Neuronal stem cell (in vitro differentiated cells): ENCODE data around the gene TMCO4.
A peak's percentile ranks its signal among the peaks of the same experiment; 100 is the strongest.

Experiments
- DNase-seq: peaks from one replicate; pipeline ENCODE4 v3.0.0-alpha.2; 2013; ENCODE audit warnings: low spot score
- H2AFZ ChIP-seq: one replicate; pipeline ENCODE4 v1.6.1; 2013; ENCODE audit warnings: mild to moderate bottlenecking, low read length, inconsistent platforms
- H2AK5ac ChIP-seq: 2 replicates; pipeline ENCODE4 v1.6.1; 2013; ENCODE audit warnings: low read depth, mild to moderate bottlenecking, inconsistent platforms, low read length, moderate library complexity, mixed read lengths
- H2BK120ac ChIP-seq: 2 replicates; pipeline ENCODE4 v1.6.1; 2013; ENCODE audit warnings: low read depth, mild to moderate bottlenecking, inconsistent platforms, low read length, moderate library complexity, mixed read lengths
- H2BK12ac ChIP-seq: one replicate; pipeline ENCODE4 v1.6.1; 2013; ENCODE audit warnings: low read length, inconsistent platforms
- H2BK15ac ChIP-seq: 2 replicates; pipeline ENCODE4 v1.6.1; 2013; ENCODE audit warnings: mild to moderate bottlenecking, low read length, inconsistent platforms, mixed read lengths
- H2BK5ac ChIP-seq: one replicate; pipeline ENCODE4 v1.6.1; 2013; ENCODE audit warnings: inconsistent platforms, mild to moderate bottlenecking, low read length, moderate library complexity
- H3K14ac ChIP-seq: one replicate; pipeline ENCODE4 v1.6.1; 2013; ENCODE audit warnings: low read length, inconsistent platforms
- H3K18ac ChIP-seq: 2 replicates; pipeline ENCODE4 v1.6.1; 2013; ENCODE audit warnings: low read length, inconsistent platforms
- H3K23ac ChIP-seq: 2 replicates; pipeline ENCODE4 v1.6.1; 2013; ENCODE audit warnings: low read depth, mild to moderate bottlenecking, mixed read lengths, low read length, inconsistent platforms; ENCODE audit not compliant: poor library complexity
- H3K27ac ChIP-seq: replicated peaks from 3 replicates; pipeline ENCODE4 v1.5.1; 2013; ENCODE audit warnings: low read length, inconsistent platforms
- H3K27me3 ChIP-seq, 3 experiments: 2 replicates each; pipeline ENCODE4 v1.6.1; 2013; ENCODE audit warnings: low read length in 3 of 3, mild to moderate bottlenecking in 2 of 3, inconsistent platforms in 1 of 3, low read depth in 1 of 3, mixed read lengths in 1 of 3, moderate library complexity in 1 of 3; ENCODE audit not compliant: control insufficient read depth in 3 of 3, insufficient read depth in 3 of 3
- H3K36me3 ChIP-seq, 2 donors: replicated peaks in 1 of 2; 2 replicates each; pipeline ENCODE4 v1.6.1; 2013; ENCODE audit warnings: low read length in 2 of 2; ENCODE audit not compliant: control insufficient read depth in 2 of 2, insufficient read depth in 2 of 2
- H3K4ac ChIP-seq: 2 replicates; pipeline ENCODE4 v1.6.1; 2013; ENCODE audit warnings: inconsistent platforms, mild to moderate bottlenecking, low read length, moderate library complexity
- H3K4me1 ChIP-seq, 2 donors: 1 replicate in 1 of 2; 2 replicates in 1 of 2; pipeline ENCODE4 v1.6.1; 2013; ENCODE audit warnings: low read length in 2 of 2, low read depth in 1 of 2; ENCODE audit not compliant: control insufficient read depth in 2 of 2, insufficient read depth in 1 of 2
- H3K4me2 ChIP-seq: one replicate; pipeline ENCODE4 v1.6.1; 2013; ENCODE audit warnings: mild to moderate bottlenecking, low read length, inconsistent platforms; ENCODE audit not compliant: insufficient read depth, poor library complexity, severe bottlenecking
- H3K4me3 ChIP-seq, 2 donors: 2 replicates each; pipeline ENCODE4 v1.5.1; 2013; ENCODE audit warnings: low read length in 2 of 2, mild to moderate bottlenecking in 2 of 2, inconsistent platforms in 1 of 2, moderate library complexity in 1 of 2
- H3K79me1 ChIP-seq: one replicate; pipeline ENCODE4 v1.6.1; 2013; ENCODE audit warnings: low read depth, mild to moderate bottlenecking, inconsistent platforms, low read length, moderate library complexity
- H3K9ac ChIP-seq: one replicate; pipeline ENCODE4 v1.6.1; 2013; ENCODE audit warnings: mild to moderate bottlenecking, low read depth, low read length, inconsistent platforms; ENCODE audit not compliant: poor library complexity
- H3K9me3 ChIP-seq, 2 donors: replicated peaks in 1 of 2; 2 replicates each; pipeline versions ENCODE3 to v1.6.1; 2013; ENCODE audit warnings: low read length in 2 of 2, mild to moderate bottlenecking in 2 of 2, inconsistent platforms in 1 of 2, low read depth in 1 of 2, mixed read lengths in 1 of 2, moderate library complexity in 1 of 2; ENCODE audit not compliant: control insufficient read depth in 2 of 2, insufficient read depth in 1 of 2
- H4K8ac ChIP-seq: one replicate; pipeline ENCODE4 v1.6.1; 2013; ENCODE audit warnings: low read depth, mild to moderate bottlenecking, inconsistent platforms, low read length, moderate library complexity
- H4K91ac ChIP-seq: one replicate; pipeline ENCODE4 v1.6.1; 2013; ENCODE audit warnings: low read length, low read depth, mild to moderate bottlenecking, inconsistent platforms; ENCODE audit not compliant: poor library complexity
- WGBS, 2 donors: extraction: QIAGEN DNeasy Blood & Tissue Kit; methylation state at CpG; one replicate each; pipeline ENCODE4 v1.1.7; 2013; ENCODE audit warnings: missing lambda C conversion rate in 2 of 2, mixed read lengths in 1 of 2; ENCODE audit not compliant: insufficient read length in 2 of 2, insufficient replicate concordance in 1 of 2; ENCODE audit errors: extremely low coverage in 2 of 2; 5-methylcytosine and 5-hydroxymethylcytosine counted together

The TMCO4 gene

GRCh38 chr1:19662313-19662712 lies 137.4 kb downstream of the TMCO4 start:
- Histone ChIP-seq H3K4me2 (no peak overlapping the region), H2BK15ac (no peak overlapping the region), H3K27me3 (peaks cover 20 to 54% (median 42%) of the 10 kb centered on the region in 3 experiments), H3K36me3 (no peaks in the 10 kb centered on the region), H3K9me3 (peaks cover 0 to 2% of the 10 kb centered on the region in 2 donors), H3K4ac (no peak overlapping the region), H3K79me1 (peaks cover 2% of the 10 kb centered on the region), H3K23ac (no peak overlapping the region), H3K4me1 (peaks cover 0 to 8% of the 10 kb centered on the region in 2 donors), H3K9ac (no peak overlapping the region), H2BK120ac (no peak overlapping the region), H3K14ac (no peak overlapping the region), H4K91ac (no peak overlapping the region), H4K8ac (no peak overlapping the region), H3K27ac (no peak overlapping the region), H2BK5ac (no peak overlapping the region), H3K18ac (no peak overlapping the region), H2BK12ac (no peak overlapping the region), H2AFZ (no peak overlapping the region), H3K4me3 (no peak overlapping the region), H2AK5ac (no peak overlapping the region)
- no CpG with 5 or more reads among the region's 3 CpGs for WGBS, 2 donors
- no peak for DNase-seq

- Histone ChIP-seq H3K18ac (no peak overlapping the region), H3K27me3 (peaks cover 20 to 49% (median 38%) of the 10 kb centered on the region in 3 experiments), H2BK120ac (no peak overlapping the region), H4K91ac (no peak overlapping the region), H3K9me3 (peaks cover 0 to 2% of the 10 kb centered on the region in 2 donors), H3K4me2 (no peak overlapping the region), H2BK5ac (no peak overlapping the region), H3K4ac (no peak overlapping the region), H4K8ac (no peak overlapping the region), H3K36me3 (no peaks in the 10 kb centered on the region), H3K4me3 (no peak overlapping the region), H2BK12ac (no peak overlapping the region), H3K27ac (no peak overlapping the region), H3K14ac (no peak overlapping the region), H3K79me1 (peaks cover 2% of the 10 kb centered on the region), H3K9ac (no peak overlapping the region), H2AFZ (no peak overlapping the region), H2AK5ac (no peak overlapping the region), H3K23ac (no peak overlapping the region), H3K4me1 (peaks cover 0 to 12% of the 10 kb centered on the region in 2 donors), H2BK15ac (no peak overlapping the region)
- WGBS, 2 donors = no CpG with 5 or more reads among the region's 9 CpGs
- no peak for DNase-seq
These were observed 137.9 kb downstream of the TMCO4 start for GRCh38 chr1:19661721-19662228.

GRCh38 chr1:19658186-19658585 lies 141.5 kb downstream of the TMCO4 start:
- no peak overlapping the region for H2BK12ac ChIP-seq
- no peak overlapping the region for H3K4ac ChIP-seq
- peak overlapping the region; percentile 46 for H3K23ac ChIP-seq
- H2AK5ac ChIP-seq = peak overlapping the region; percentile 26
- WGBS, 2 donors = no CpG with 5 or more reads among the region's 13 CpGs
- peaks cover 0 to 15% (median 6%) of the 10 kb centered on the region in 3 experiments for H3K27me3 ChIP-seq
- H3K79me1 ChIP-seq = no peaks in the 10 kb centered on the region
- no peak for DNase-seq
- H3K14ac ChIP-seq = no peak overlapping the region
- no peak overlapping the region for H3K18ac ChIP-seq
- H2BK5ac ChIP-seq = peak overlapping the region; percentile 66
- H3K9ac ChIP-seq = no peak overlapping the region
- no peak overlapping the region for H3K27ac ChIP-seq
- H3K9me3 ChIP-seq = no peaks in the 10 kb centered on the region
- no peaks in the 10 kb centered on the region for H3K36me3 ChIP-seq
- H4K8ac ChIP-seq = no peak overlapping the region
- H2BK120ac ChIP-seq = no peak overlapping the region
- no peak overlapping the region for H3K4me3 ChIP-seq
- H2BK15ac ChIP-seq = no peak overlapping the region
- H2AFZ ChIP-seq = no peak overlapping the region
- H3K4me1 ChIP-seq = peaks cover 1 to 20% of the 10 kb centered on the region in 2 donors
- no peak overlapping the region for H3K4me2 ChIP-seq
- no peak overlapping the region for H4K91ac ChIP-seq

- no peak overlapping the region for H3K4me2 ChIP-seq
- no peak overlapping the region for H4K8ac ChIP-seq
- no peaks in the 10 kb centered on the region for H3K9me3 ChIP-seq
- no peak overlapping the region for H2BK120ac ChIP-seq
- H3K14ac ChIP-seq = no peak overlapping the region
- H3K27me3 ChIP-seq = peaks cover 0 to 9% (median 2%) of the 10 kb centered on the region in 3 experiments
- no peak overlapping the region for H2BK12ac ChIP-seq
- no peak overlapping the region for H2AK5ac ChIP-seq
- no peak for DNase-seq
- H3K23ac ChIP-seq = no peak overlapping the region
- no peak overlapping the region for H3K9ac ChIP-seq
- no peak overlapping the region for H4K91ac ChIP-seq
- no peaks in the 10 kb centered on the region for H3K36me3 ChIP-seq
- no peak overlapping the region for H2BK15ac ChIP-seq
- no peak overlapping the region for H3K27ac ChIP-seq
- no peaks in the 10 kb centered on the region for H3K79me1 ChIP-seq
- peak overlapping the region; percentile 35 for H3K18ac ChIP-seq
- no peak overlapping the region for H3K4ac ChIP-seq
- no CpG with 5 or more reads among the region's 10 CpGs for WGBS, 2 donors
- H3K4me1 ChIP-seq = peaks cover 1 to 20% of the 10 kb centered on the region in 2 donors
- H2BK5ac ChIP-seq = no peak overlapping the region
- H2AFZ ChIP-seq = peak overlapping the region; percentile 6
- H3K4me3 ChIP-seq = no peak overlapping the region
These were observed 142.2 kb downstream of the TMCO4 start for GRCh38 chr1:19657511-19657910.
